Mesodermal cell (in vitro differentiated cells): ENCODE measurements around the gene SERPINE1.
A peak's percentile ranks its signal among the peaks of the same experiment; 100 is the strongest.

Experiments used
- H3K27ac ChIP-seq: 2 replicates; pipeline ENCODE4 v1.7.0; 2013; ENCODE audit warnings: mild to moderate bottlenecking, low read depth, low read length, moderate library complexity; ENCODE audit not compliant: severe bottlenecking
- H3K36me3 ChIP-seq: 2 replicates; pipeline ENCODE4 v1.7.1; 2013; ENCODE audit warnings: mild to moderate bottlenecking, low read length, moderate library complexity; ENCODE audit not compliant: control insufficient read depth, insufficient read depth
- H3K4me1 ChIP-seq: one replicate; pipeline ENCODE4 v1.7.1; 2013; ENCODE audit warnings: mild to moderate bottlenecking, low read length; ENCODE audit not compliant: insufficient read depth, control insufficient read depth, poor library complexity, severe bottlenecking
- H3K4me3 ChIP-seq: 2 replicates; pipeline ENCODE4 v1.7.0; 2013; ENCODE audit warnings: low read length, control low read depth, mild to moderate bottlenecking; ENCODE audit not compliant: insufficient read depth, poor library complexity, severe bottlenecking; ENCODE audit errors: extremely low read depth
- H3K9me3 ChIP-seq: 2 replicates; pipeline ENCODE4 v1.7.1; 2013; ENCODE audit warnings: mild to moderate bottlenecking, low read length, moderate library complexity; ENCODE audit not compliant: control insufficient read depth
- WGBS, 2 experiments: methylation state at CpG; one replicate each; pipeline ENCODE4 v1.1.5; 2013; ENCODE audit warnings: missing lambda C conversion rate in 2 of 2; ENCODE audit not compliant: insufficient coverage in 2 of 2; 5-methylcytosine and 5-hydroxymethylcytosine counted together

The SERPINE1 gene

GRCh38 chr7:101159696-101160674 is 33.1 kb downstream of the SERPINE1 start:
- 58 to 76% methylated on average over 12 to 14 of the region's 31 CpGs for WGBS, 2 experiments
- H3K36me3 ChIP-seq = peaks cover 38% of the 10 kb centered on the region
- peaks cover 52% of the 10 kb centered on the region for H3K4me1 ChIP-seq

GRCh38 chr7:101160910-101161309 is 34.0 kb downstream of the SERPINE1 start:
- H3K27ac ChIP-seq = no peak overlapping the region
- peaks cover 38% of the 10 kb centered on the region for H3K36me3 ChIP-seq
- H3K4me3 ChIP-seq = no peak overlapping the region
- H3K4me1 ChIP-seq = peaks cover 50% of the 10 kb centered on the region
- H3K9me3 ChIP-seq = no peaks in the 10 kb centered on the region

More at GRCh38 chr7:101159696-101160674, 33.1 kb downstream of the SERPINE1 start:
- Histone ChIP-seq H3K9me3 (no peaks in the 10 kb centered on the region), H3K27ac (no peak overlapping the region), H3K4me3 (no peak overlapping the region)

- H3K4me3 ChIP-seq = no peak overlapping the region
- peak overlapping the region; percentile 55 for H3K27ac ChIP-seq
Measured at GRCh38 chr7:101161692-101162471, 35.0 kb downstream of the SERPINE1 start.

GRCh38 chr7:101162551-101163278 is 35.8 kb downstream of the SERPINE1 start:
- Histone ChIP-seq H3K27ac (peak overlapping the region; percentile 55), H3K4me1 (peaks cover 47% of the 10 kb centered on the region), H3K4me3 (peak overlapping the region; percentile 47), H3K9me3 (no peaks in the 10 kb centered on the region), H3K36me3 (peaks cover 22% of the 10 kb centered on the region)
- 1 to 2% methylated on average over 29 to 49 of the region's 74 CpGs for WGBS, 2 experiments

More at GRCh38 chr7:101161692-101162471, 35.0 kb downstream of the SERPINE1 start:
- Histone ChIP-seq H3K36me3 (peaks cover 30% of the 10 kb centered on the region), H3K9me3 (no peaks in the 10 kb centered on the region), H3K4me1 (peaks cover 41% of the 10 kb centered on the region)
- WGBS, 2 experiments = 40 to 53% methylated on average over 8 to 9 of the region's 17 CpGs

GRCh38 chr7:101163279-101164070 is 36.6 kb downstream of the SERPINE1 start:
- H3K9me3 ChIP-seq = no peaks in the 10 kb centered on the region
- H3K36me3 ChIP-seq = peaks cover 15% of the 10 kb centered on the region
- peaks cover 55% of the 10 kb centered on the region for H3K4me1 ChIP-seq
- peak overlapping the region; percentile 23 for H3K27ac ChIP-seq
- H3K4me3 ChIP-seq = peak overlapping the region; percentile 47
- WGBS, 2 experiments = 0% methylated on average over 40 to 71 of the region's 92 CpGs

- H3K4me3 ChIP-seq = peak overlapping the region; percentile 47
- peaks cover 58% of the 10 kb centered on the region for H3K4me1 ChIP-seq
- peaks cover 8% of the 10 kb centered on the region for H3K36me3 ChIP-seq
- H3K27ac ChIP-seq = no peak overlapping the region
- H3K9me3 ChIP-seq = no peaks in the 10 kb centered on the region
- 0 to 1% methylated on average over 72 to 74 of the region's 75 CpGs for WGBS, 2 experiments
Measured at GRCh38 chr7:101164071-101164840, 37.4 kb downstream of the SERPINE1 start.

- peak within 1 kb of the TSS; percentile 11 for H3K27ac ChIP-seq
- 0 to 1% methylated on average over 58 to 67 of the region's 74 CpGs for WGBS, 2 experiments
- no peaks in the 10 kb centered on the region for H3K9me3 ChIP-seq
- peaks cover 61% of the 10 kb centered on the region for H3K4me1 ChIP-seq
- H3K4me3 ChIP-seq = peak within 1 kb of the TSS; percentile 47
- H3K36me3 ChIP-seq = peaks cover 3% of the 10 kb centered on the region
Measured at GRCh38 chr7:101165075-101165957, 38.4 kb downstream of the SERPINE1 start, which contains the start of gene VGF. Gene VGF, minus strand, starts transcription at chr7:101165569. Its CDS starts 726 bp downstream, at chr7:101164843.

- Histone ChIP-seq H3K4me3 (peak overlapping the region; percentile 47), H3K36me3 (peaks cover 3% of the 10 kb centered on the region), H3K27ac (peak overlapping the region; percentile 11), H3K9me3 (no peaks in the 10 kb centered on the region), H3K4me1 (peaks cover 58% of the 10 kb centered on the region)
- 1% methylated on average over 17 to 22 of the region's 38 CpGs for WGBS, 2 experiments
Measured at GRCh38 chr7:101165958-101166647, 39.2 kb downstream of the SERPINE1 start.
